ENCODE results near the gene WHRN.

DNA sequence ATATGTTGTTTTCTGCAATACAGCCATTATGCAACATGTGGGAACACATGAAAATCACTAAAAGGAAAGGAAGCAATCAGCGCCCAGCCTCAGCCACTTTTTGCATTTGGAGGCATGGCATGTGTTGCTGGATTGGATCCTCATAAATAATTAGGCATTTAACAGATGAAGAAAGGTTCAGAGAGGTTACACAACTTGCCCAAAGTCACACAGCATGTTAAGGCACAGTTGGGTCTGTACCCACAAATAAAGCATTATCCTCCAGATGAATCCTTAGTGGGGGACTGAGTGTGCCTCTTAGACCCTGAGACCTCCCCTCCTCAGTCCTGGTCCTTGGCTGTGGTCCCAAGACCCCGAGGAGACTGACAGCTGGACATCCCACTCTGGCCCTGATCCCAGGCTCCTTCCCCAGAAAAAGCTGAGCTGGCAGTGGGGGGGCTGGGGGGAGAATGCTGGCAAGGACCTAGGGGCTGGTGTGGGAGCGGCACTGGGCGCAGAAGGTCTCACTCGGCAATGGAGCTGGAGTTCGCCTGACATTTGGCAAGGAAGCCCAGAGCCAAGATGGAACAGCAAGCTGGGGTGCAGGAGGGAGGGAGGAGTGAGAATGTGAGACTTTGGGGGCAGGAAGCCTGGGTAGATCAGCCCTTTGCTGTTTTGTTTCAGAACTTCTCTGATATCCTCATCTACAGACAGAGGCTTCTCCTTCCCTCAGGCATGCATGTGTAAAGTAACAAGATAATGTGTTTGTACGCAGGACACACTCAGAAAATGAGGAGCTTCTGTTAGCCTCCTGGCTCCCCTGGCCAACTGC, 110.5 kb downstream of the WHRN start:
- TF ChIP-seq POLR2AphosphoS5 (IDR thresholded peaks at IDR 0.05; ENCODE audit: borderline replicate concordance, low read depth, low read length) (no peak), EZH2 (IDR thresholded peaks at IDR 0.05) (no peak), FOXP2 (optimal IDR thresholded peaks at IDR 0.05; ENCODE audit: control extremely low read depth, extremely low read length, insufficient read depth) (no peak)

Measured in SK-N-MC (cell line).